Muscle of leg (tissue), 11 donors: ENCODE results near the gene MAP2K1. TPM values are rescaled to one million over a fixed set of nuclear protein-coding genes. Genes with fewer than 3 reads are reported as not detected.
A peak's percentile ranks its signal among the peaks of the same experiment; 100 is the strongest.
"Not testable (repeated sequence)": the region's sequence is repeated elsewhere in the genome, so short reads cannot be mapped to it uniquely, and the experiment has no call there.

Experiments
- DNase-seq: peaks from one replicate; pipeline ENCODE4 v3.0.0; 2013
- H3K27ac ChIP-seq: one replicate; pipeline ENCODE4 v1.5.1; 2013; ENCODE audit warnings: mild to moderate bottlenecking, low read length, control low read depth
- H3K27me3 ChIP-seq: one replicate; pipeline ENCODE4 v1.6.1; 2013; ENCODE audit warnings: low read length; ENCODE audit not compliant: control insufficient read depth, insufficient read depth
- H3K36me3 ChIP-seq: one replicate; pipeline ENCODE4 v1.6.1; 2013; ENCODE audit warnings: low read length; ENCODE audit not compliant: control insufficient read depth, insufficient read depth
- H3K4me1 ChIP-seq: one replicate; pipeline ENCODE4 v1.6.1; 2013; ENCODE audit warnings: low read length; ENCODE audit not compliant: control insufficient read depth, insufficient read depth
- H3K4me3 ChIP-seq: one replicate; pipeline ENCODE4 v1.5.1; 2013; ENCODE audit warnings: low read length, control low read depth
- H3K9me3 ChIP-seq: replicated peaks from 2 replicates; pipeline ENCODE4 v1.6.1; 2013; ENCODE audit warnings: low read depth, low read length; ENCODE audit not compliant: control insufficient read depth
- WGBS: methylation state at CpG from one replicate; pipeline ENCODE4 v1.1.5; 2013; ENCODE audit warnings: missing lambda C conversion rate; ENCODE audit not compliant: insufficient coverage; 5-methylcytosine and 5-hydroxymethylcytosine counted together
- polyA plus RNA-seq, 8 donors: library from polyadenylated mRNA; unstranded; fragments of 120-200 nt; gene quantifications; one replicate each; pipeline versions ENCODE4 v1.2.1 to v1.2.3, GENCODE V29; 2013; ENCODE audit warnings: inconsistent platforms in 1 of 8, low replicate concordance in 1 of 8; ENCODE audit not compliant: insufficient read length in 8 of 8, insufficient read depth in 1 of 8
- total RNA-seq: library from RNA; stranded (reverse); fragments of 120-200 nt; gene quantifications from one replicate; pipeline ENCODE4 v1.2.4, GENCODE V29; 2013

Gene MAP2K1
- total and polyA plus RNA-seq, 9 donors = 50.4 to 138 (median 118) TPM

- Histone ChIP-seq H3K4me1 (peaks cover 13% of the 10 kb centered on the region), H3K27ac (no peak overlapping the region), H3K36me3 (peaks cover 8% of the 10 kb centered on the region), H3K27me3 (no peaks in the 10 kb centered on the region), H3K9me3 (no peaks in the 10 kb centered on the region), H3K4me3 (no peak overlapping the region)
- DNase-seq = no peak
Measured at GRCh38 chr15:66389859-66390381, 3.2 kb downstream of the MAP2K1 start.

GRCh38 chr15:66390678-66391077 lies 4.0 kb downstream of the MAP2K1 start:
- peak; percentile 45 for DNase-seq
- 13% methylated on average over 1 of the region's 1 CpG for WGBS
- H3K27me3 ChIP-seq = no peaks in the 10 kb centered on the region

GRCh38 chr15:66393037-66393436 lies 6.3 kb downstream of the MAP2K1 start:
- H3K36me3 ChIP-seq = peaks cover 11% of the 10 kb centered on the region
- not testable (repeated sequence) for H3K4me1 ChIP-seq, DNase-seq, H3K27me3 ChIP-seq, H3K4me3 ChIP-seq, H3K9me3 ChIP-seq, H3K27ac ChIP-seq
- no CpG with 5 or more reads among the region's 1 CpG for WGBS

More at GRCh38 chr15:66390678-66391077, 4.0 kb downstream of the MAP2K1 start:
- Histone ChIP-seq H3K9me3 (no peaks in the 10 kb centered on the region), H3K27ac (no peak overlapping the region), H3K4me1 (peaks cover 13% of the 10 kb centered on the region), H3K36me3 (peaks cover 8% of the 10 kb centered on the region), H3K4me3 (no peak overlapping the region)

- peaks cover 13% of the 10 kb centered on the region for H3K36me3 ChIP-seq
- H3K9me3 ChIP-seq = no peaks in the 10 kb centered on the region
- H3K4me3 ChIP-seq = no peak overlapping the region
- no CpG with 5 or more reads among the region's 1 CpG for WGBS
- peaks cover 3% of the 10 kb centered on the region for H3K4me1 ChIP-seq
- DNase-seq = no peak
- no peaks in the 10 kb centered on the region for H3K27me3 ChIP-seq
- no peak overlapping the region for H3K27ac ChIP-seq
Measured at GRCh38 chr15:66394472-66394871, 7.8 kb downstream of the MAP2K1 start.

GRCh38 chr15:66394915-66395314 lies 8.2 kb downstream of the MAP2K1 start:
- no peak for DNase-seq
- Histone ChIP-seq H3K9me3 (no peaks in the 10 kb centered on the region), H3K27me3 (no peaks in the 10 kb centered on the region), H3K4me1 (peaks cover 3% of the 10 kb centered on the region), H3K36me3 (peaks cover 10% of the 10 kb centered on the region), H3K27ac (no peak overlapping the region), H3K4me3 (no peak overlapping the region)
- no CpG with 5 or more reads among the region's 1 CpG for WGBS

GRCh38 chr15:66399276-66399675 lies 12.6 kb downstream of the MAP2K1 start:
- no peaks in the 10 kb centered on the region for H3K27me3 ChIP-seq
- 90% methylated on average over 6 of the region's 8 CpGs for WGBS
- H3K4me1 ChIP-seq = peaks cover 9% of the 10 kb centered on the region

GRCh38 chr15:66400351-66400774 lies 13.7 kb downstream of the MAP2K1 start:
- DNase-seq = no peak
- no peak overlapping the region for H3K4me3 ChIP-seq
- H3K27ac ChIP-seq = no peak overlapping the region
- peaks cover 17% of the 10 kb centered on the region for H3K4me1 ChIP-seq
- WGBS = 58% methylated on average over 2 of the region's 3 CpGs
- no peaks in the 10 kb centered on the region for H3K9me3 ChIP-seq
- H3K36me3 ChIP-seq = peaks cover 6% of the 10 kb centered on the region
- no peaks in the 10 kb centered on the region for H3K27me3 ChIP-seq

More at GRCh38 chr15:66399276-66399675, 12.6 kb downstream of the MAP2K1 start:
- no peaks in the 10 kb centered on the region for H3K9me3 ChIP-seq
- no peak overlapping the region for H3K4me3 ChIP-seq
- no peak for DNase-seq
- peaks cover 6% of the 10 kb centered on the region for H3K36me3 ChIP-seq
- no peak overlapping the region for H3K27ac ChIP-seq

- H3K4me3 ChIP-seq = no peak overlapping the region
- no peaks in the 10 kb centered on the region for H3K27me3 ChIP-seq
- H3K27ac ChIP-seq = no peak overlapping the region
- DNase-seq = no peak
- H3K36me3 ChIP-seq = peaks cover 2% of the 10 kb centered on the region
- no peaks in the 10 kb centered on the region for H3K9me3 ChIP-seq
- H3K4me1 ChIP-seq = peaks cover 22% of the 10 kb centered on the region
- WGBS = 70% methylated on average over 3 of the region's 8 CpGs
Measured at GRCh38 chr15:66401130-66402021, 14.7 kb downstream of the MAP2K1 start.

- Histone ChIP-seq H3K27me3 (no peaks in the 10 kb centered on the region), H3K4me3 (no peak overlapping the region), H3K27ac (peak overlapping the region; percentile 49), H3K9me3 (no peaks in the 10 kb centered on the region), H3K36me3 (peaks cover 2% of the 10 kb centered on the region), H3K4me1 (peaks cover 35% of the 10 kb centered on the region)
- no CpG with 5 or more reads among the region's 3 CpGs for WGBS
- DNase-seq = no peak
Measured at GRCh38 chr15:66402761-66403284, 16.1 kb downstream of the MAP2K1 start.

GRCh38 chr15:66403323-66403722 lies 16.6 kb downstream of the MAP2K1 start:
- Histone ChIP-seq H3K4me1 (peaks cover 40% of the 10 kb centered on the region), H3K27ac (no peak overlapping the region), H3K27me3 (no peaks in the 10 kb centered on the region), H3K36me3 (peaks cover 2% of the 10 kb centered on the region), H3K4me3 (no peak overlapping the region), H3K9me3 (no peaks in the 10 kb centered on the region)
- WGBS = 60% methylated on average over 1 of the region's 5 CpGs
- no peak for DNase-seq
